Esophagus muscularis mucosa (tissue), 4 donors: ENCODE results near the gene BRD7. TPM values are rescaled to one million over a fixed set of nuclear protein-coding genes. Genes with fewer than 3 reads are reported as not detected.

ENCODE experiments used
- DNase-seq: peaks from one replicate; pipeline ENCODE4 v3.0.0-alpha.2; 2017; ENCODE audit errors: extremely low spot score
- H3K27ac ChIP-seq, 4 donors: fragments of 200-600 bp; sonication (generic); replicated peaks in 1 of 4; 1 replicate in 3 of 4; 2 replicates in 1 of 4; pipeline ENCODE4 v1.5.1; 2016 to 2019; ENCODE audit warnings: mild to moderate bottlenecking in 1 of 4
- H3K27me3 ChIP-seq, 4 donors: fragments of 200-600 bp; sonication (generic); one replicate each; pipeline versions ENCODE4 v1.5.1 to v1.6.0; 2016 to 2019
- H3K36me3 ChIP-seq, 4 donors: fragments of 200-600 bp; sonication (generic); one replicate each; pipeline ENCODE4 v1.5.1; 2016 to 2019
- H3K4me1 ChIP-seq, 4 donors: fragments of 200-600 bp; sonication (generic); one replicate each; pipeline ENCODE4 v1.5.1; 2016 to 2019
- H3K4me3 ChIP-seq, 4 donors: fragments of 200-600 bp; sonication (generic); 1 replicate in 2 of 4; 2 replicates in 2 of 4; pipeline ENCODE4 v1.5.1; 2016 to 2019; ENCODE audit warnings: mild to moderate bottlenecking in 4 of 4, moderate library complexity in 1 of 4
- H3K9me3 ChIP-seq, 4 donors: fragments of 200-600 bp; sonication (generic); 1 replicate in 3 of 4; 2 replicates in 1 of 4; pipeline ENCODE4 v1.5.1; 2016 to 2019
- EP300 ChIP-seq: sonication (generic); formaldehyde crosslinking; IDR thresholded peaks from one replicate; pipeline ENCODE4 v1.6.1; 2017; ENCODE audit warnings: antibody characterized with exemption
- POLR2A ChIP-seq: fragments of 450-650 bp; IDR thresholded peaks from one replicate; pipeline ENCODE4 v1.6.1; 2017; ENCODE audit warnings: antibody characterized with exemption, moderate library complexity, mild to moderate bottlenecking, low read depth
- POLR2AphosphoS5 ChIP-seq, 2 donors: sonication (generic); formaldehyde crosslinking; IDR thresholded peaks; one replicate each; pipeline ENCODE4 v1.6.1; 2017; ENCODE audit warnings: antibody characterized with exemption in 2 of 2
- WGBS: methylation state at CpG from one replicate; pipeline ENCODE4 v1.1.5; 2018; 5-methylcytosine and 5-hydroxymethylcytosine counted together
- intact Hi-C: fragments of 100-400 bp; cut with DNase I; formaldehyde crosslinking; loops from one replicate; pipeline ENCODE4 v1.15.1; 2023
- total RNA-seq, 4 donors: library from RNA; depleted of rRNA; stranded (reverse); fragments of >200 nt; gene quantifications; one replicate each; pipeline versions ENCODE4 v1.1.0 to v1.2.1, GENCODE V29; 2016
- TF ChIP-seq, protein P1 (sequence below), 3 experiments: fragments of 200-600 bp in 2 of 3; fragments of 450-650 bp in 1 of 3; sonication (generic) in 2 of 3; IDR thresholded peaks; one replicate each; pipeline ENCODE4 v1.5.1; 2017 to 2019; ENCODE audit warnings: antibody characterized with exemption in 3 of 3, mild to moderate bottlenecking in 2 of 3, moderate library complexity in 1 of 3

Gene BRD7
- total RNA-seq, 4 donors from 2014 or later, result 49.5 to 68.1 (median 56.5) TPM

DNA sequence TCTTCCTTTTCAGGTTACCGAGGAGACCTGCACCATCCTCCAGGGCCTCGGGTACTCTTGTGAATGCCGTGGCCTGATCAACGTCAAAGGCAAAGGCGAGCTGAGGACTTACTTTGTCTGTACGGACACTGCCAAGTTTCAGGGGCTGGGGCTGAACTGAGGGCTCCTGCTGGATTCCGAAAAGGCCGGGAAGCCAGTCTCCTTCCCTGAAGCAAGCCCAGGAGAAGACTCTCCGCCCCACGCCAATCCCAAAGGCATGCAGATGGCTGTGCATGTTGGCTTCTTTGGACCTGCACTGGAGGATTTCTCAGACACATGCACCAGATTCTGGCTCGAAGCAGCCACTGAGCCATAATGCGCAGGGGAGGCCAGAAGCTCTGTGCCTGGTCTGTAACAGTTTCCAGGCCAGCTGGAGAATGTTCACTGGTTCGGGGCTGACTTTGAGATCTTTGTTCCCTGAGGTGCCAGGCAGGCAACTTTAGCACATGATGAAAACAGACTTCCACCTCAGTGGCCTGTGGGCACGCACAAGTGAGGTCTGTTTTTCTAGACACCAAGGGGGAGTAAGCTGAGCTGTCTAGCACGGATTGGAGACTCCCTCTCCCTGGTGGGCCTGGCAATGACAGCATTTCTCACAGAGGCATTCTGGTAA, 53.3 kb downstream of the BRD7 start:
- WGBS, result 66% methylated on average over 9 of the region's 15 CpGs
- Histone ChIP-seq H3K4me1 (no peaks in the 10 kb centered on the region), H3K27me3 (no peaks in the 10 kb centered on the region), H3K27ac (peak overlapping the region in 1 of 4 donors; percentile 14), H3K36me3 (peaks cover 41 to 86% (median 78%) of the 10 kb centered on the region in 4 donors), H3K9me3 (no peaks in the 10 kb centered on the region), H3K4me3 (no peak overlapping the region)
- TF ChIP-seq, protein P1, sequence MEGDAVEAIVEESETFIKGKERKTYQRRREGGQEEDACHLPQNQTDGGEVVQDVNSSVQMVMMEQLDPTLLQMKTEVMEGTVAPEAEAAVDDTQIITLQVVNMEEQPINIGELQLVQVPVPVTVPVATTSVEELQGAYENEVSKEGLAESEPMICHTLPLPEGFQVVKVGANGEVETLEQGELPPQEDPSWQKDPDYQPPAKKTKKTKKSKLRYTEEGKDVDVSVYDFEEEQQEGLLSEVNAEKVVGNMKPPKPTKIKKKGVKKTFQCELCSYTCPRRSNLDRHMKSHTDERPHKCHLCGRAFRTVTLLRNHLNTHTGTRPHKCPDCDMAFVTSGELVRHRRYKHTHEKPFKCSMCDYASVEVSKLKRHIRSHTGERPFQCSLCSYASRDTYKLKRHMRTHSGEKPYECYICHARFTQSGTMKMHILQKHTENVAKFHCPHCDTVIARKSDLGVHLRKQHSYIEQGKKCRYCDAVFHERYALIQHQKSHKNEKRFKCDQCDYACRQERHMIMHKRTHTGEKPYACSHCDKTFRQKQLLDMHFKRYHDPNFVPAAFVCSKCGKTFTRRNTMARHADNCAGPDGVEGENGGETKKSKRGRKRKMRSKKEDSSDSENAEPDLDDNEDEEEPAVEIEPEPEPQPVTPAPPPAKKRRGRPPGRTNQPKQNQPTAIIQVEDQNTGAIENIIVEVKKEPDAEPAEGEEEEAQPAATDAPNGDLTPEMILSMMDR (IDR thresholded peaks at IDR 0.05), result no peak
- TF ChIP-seq EP300 (no peak), POLR2AphosphoS5 (IDR thresholded peaks at IDR 0.05) (no peak), POLR2A (no peak)
- intact Hi-C loops, result no loop called here
- peak; percentile 83 for DNase-seq

DNA sequence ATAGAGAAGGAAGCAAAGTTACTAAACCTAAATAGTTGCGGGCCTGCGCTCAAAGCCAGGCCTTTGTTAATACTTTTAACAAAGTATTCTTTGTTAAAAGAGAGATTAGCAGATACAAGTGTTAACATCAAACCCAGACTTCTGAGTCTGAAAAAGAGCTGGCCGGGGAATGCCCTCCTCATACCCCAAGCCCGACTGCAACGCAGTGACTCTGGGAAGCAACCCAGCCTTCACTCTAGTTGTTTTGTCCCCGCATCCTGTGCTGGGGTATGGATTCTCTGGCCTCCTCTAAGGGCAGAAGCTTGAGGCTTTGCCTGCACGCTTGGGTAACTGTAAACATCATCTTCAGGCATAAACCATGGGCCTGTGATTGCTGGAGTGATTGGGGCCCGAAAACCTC, 54.1 kb downstream of the BRD7 start:
- H3K4me3 ChIP-seq, result no peak overlapping the region
- DNase-seq, result no peak
- H3K36me3 ChIP-seq, result peaks cover 33 to 78% (median 70%) of the 10 kb centered on the region in 4 donors
- no peaks in the 10 kb centered on the region for H3K9me3 ChIP-seq
- H3K4me1 ChIP-seq, result peaks cover under 1 to 6% (median 3%) of the 10 kb centered on the region in 4 donors
- no peaks in the 10 kb centered on the region for H3K27me3 ChIP-seq
- no peak overlapping the region for H3K27ac ChIP-seq
- 80% methylated on average over 7 of the region's 8 CpGs for WGBS
- TF ChIP-seq EP300 (no peak), POLR2A (no peak), POLR2AphosphoS5 (IDR thresholded peaks at IDR 0.05) (no peak)
- TF ChIP-seq, protein P1 (IDR thresholded peaks at IDR 0.05), result no peak
- intact Hi-C loops, result no loop called here

DNA sequence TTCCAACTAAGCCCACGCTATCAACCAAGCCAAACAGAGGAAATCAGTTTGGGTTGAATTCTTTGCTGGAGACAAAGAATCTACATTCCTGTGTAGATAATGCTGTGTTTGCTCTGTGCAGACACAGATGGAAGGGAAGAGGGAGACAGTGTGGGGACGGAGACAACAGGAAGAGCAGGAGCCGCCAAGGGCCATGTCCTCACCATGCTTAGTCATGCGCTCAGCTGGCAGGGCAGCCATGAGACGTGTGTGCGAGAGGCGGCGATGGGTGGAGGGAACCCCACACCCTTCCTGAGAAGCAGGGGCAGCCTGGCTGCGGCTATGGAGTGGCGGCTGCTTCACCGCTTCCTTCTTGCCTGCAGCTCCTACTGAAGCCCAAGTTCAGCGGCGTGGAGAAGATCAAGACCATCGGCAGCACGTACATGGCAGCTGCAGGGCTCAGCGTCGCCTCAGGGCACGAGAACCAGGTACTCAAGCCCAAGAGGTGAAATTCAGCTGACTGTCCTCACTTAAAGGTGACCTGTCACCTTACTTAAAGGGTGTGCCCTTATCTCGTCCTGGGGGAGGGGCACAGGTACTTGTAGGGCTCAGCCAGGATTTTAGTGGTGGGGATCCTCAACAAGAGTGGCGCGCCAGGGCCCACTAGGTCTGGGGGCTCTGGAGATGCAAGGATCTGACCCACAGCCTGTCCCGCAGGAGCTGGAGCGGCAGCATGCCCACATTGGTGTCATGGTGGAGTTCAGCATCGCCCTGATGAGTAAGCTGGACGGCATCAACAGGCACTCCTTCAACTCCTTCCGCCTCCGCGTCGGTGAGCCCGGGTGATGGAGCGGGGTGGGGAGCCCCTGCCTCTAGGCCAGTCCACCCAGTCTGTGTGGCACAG, 55.0 kb downstream of the BRD7 start:
- Histone ChIP-seq H3K36me3 (peaks cover 25 to 72% (median 61%) of the 10 kb centered on the region in 4 donors), H3K4me3 (no peak overlapping the region), H3K9me3 (no peaks in the 10 kb centered on the region), H3K4me1 (peaks cover 3 to 14% (median 10%) of the 10 kb centered on the region in 4 donors), H3K27ac (no peak overlapping the region), H3K27me3 (no peaks in the 10 kb centered on the region)
- 74% methylated on average over 24 of the region's 31 CpGs for WGBS
- TF ChIP-seq EP300, result no peak
- peak in 1 of 2 donors; percentile 31 for TF ChIP-seq POLR2AphosphoS5 (IDR thresholded peaks at IDR 0.05)
- DNase-seq, result peak; percentile 92
- intact Hi-C loops, result no loop called here

DNA sequence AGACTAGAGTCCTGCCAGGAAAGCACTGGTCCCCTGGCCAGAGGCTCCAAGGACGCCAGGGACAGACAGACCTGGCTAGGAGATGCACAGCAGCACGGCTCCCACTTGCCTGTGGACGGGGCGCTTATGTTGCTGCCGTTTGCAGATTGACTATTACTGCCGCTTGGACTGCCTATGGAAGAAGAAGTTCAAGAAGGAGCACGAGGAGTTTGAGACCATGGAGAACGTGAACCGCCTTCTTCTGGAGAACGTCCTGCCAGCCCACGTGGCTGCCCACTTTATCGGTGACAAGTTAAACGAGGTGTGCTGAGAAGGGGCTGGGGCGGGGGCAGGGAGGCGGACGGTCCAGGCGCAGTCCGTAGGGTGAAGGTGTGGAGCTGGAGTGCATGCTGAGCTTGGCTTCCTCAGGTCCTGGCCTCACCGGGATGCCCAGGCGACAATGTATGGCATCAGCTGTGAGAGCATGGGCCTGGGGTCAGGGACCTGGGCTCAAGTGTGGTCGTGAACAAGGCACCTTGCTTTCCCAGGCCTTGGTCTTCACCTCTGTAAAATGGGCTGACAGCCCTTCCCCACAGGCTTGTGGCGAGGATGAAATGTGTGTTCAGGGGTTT, 56.8 kb downstream of the BRD7 start:
- Histone ChIP-seq H3K4me1 (peaks cover 3 to 14% (median 10%) of the 10 kb centered on the region in 4 donors), H3K36me3 (peaks cover 18 to 53% (median 48%) of the 10 kb centered on the region in 4 donors), H3K9me3 (no peaks in the 10 kb centered on the region), H3K4me3 (no peak overlapping the region), H3K27ac (no peak overlapping the region), H3K27me3 (no peaks in the 10 kb centered on the region)
- peak; percentile 83 for DNase-seq
- TF ChIP-seq EP300 (no peak), POLR2A (no peak)
- TF ChIP-seq, protein P1 (IDR thresholded peaks at IDR 0.05), result no peak
- intact Hi-C loops, result no loop called here
- 87% methylated on average over 20 of the region's 22 CpGs for WGBS

DNA sequence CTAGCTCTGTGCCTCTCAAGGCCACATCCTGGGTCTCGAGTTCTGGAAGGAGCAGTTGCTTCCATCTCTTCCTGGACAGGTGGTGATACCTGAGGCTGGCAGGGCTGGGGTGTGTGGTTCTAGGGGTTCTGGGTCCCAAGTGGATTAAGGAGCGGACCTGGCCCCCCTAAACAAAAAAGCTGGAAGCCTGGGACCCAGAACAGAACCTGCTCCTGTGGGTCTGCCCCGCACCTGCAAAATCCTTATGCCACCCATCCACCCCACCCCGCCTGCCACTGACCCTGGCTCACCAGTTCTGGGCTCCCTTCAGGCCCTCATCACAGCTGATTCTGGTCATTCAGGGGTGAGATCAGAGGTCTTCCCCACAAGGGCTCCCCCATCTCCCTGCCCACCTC, 57.7 kb downstream of the BRD7 start:
- H3K27ac ChIP-seq, result no peak overlapping the region
- H3K4me3 ChIP-seq, result no peak overlapping the region
- H3K9me3 ChIP-seq, result no peaks in the 10 kb centered on the region
- no peak for TF ChIP-seq EP300
- TF ChIP-seq POLR2A, result no peak
- no peak for TF ChIP-seq POLR2AphosphoS5 (IDR thresholded peaks at IDR 0.05)
- peaks cover 10 to 45% (median 40%) of the 10 kb centered on the region in 4 donors for H3K36me3 ChIP-seq
- no peak for DNase-seq
- peaks cover 3 to 14% (median 10%) of the 10 kb centered on the region in 4 donors for H3K4me1 ChIP-seq
- H3K27me3 ChIP-seq, result no peaks in the 10 kb centered on the region
- 94% methylated on average over 2 of the region's 4 CpGs for WGBS
- intact Hi-C loops, result no loop called here
